Raji (cell line): ENCODE results near the gene HOXD11.

ENCODE experiments used
- POLR2A ChIP-seq: IDR thresholded peaks from 2 replicates; pipeline ENCODE4 v1.6.1; 2011; ENCODE audit warnings: low read depth, low read length, control low read depth; ENCODE audit not compliant: insufficient read depth

The HOXD11 gene

GRCh38 chr2:176105078-176105729, 1.9 kb upstream of the HOXD11 start:
- TF ChIP-seq POLR2A, result no peak

- TF ChIP-seq POLR2A, result no peak
Observed at GRCh38 chr2:176105730-176106580, 1.1 kb upstream of the HOXD11 start.

- TF ChIP-seq POLR2A, result no peak
Observed at GRCh38 chr2:176107731-176108181, 676 bp downstream of the HOXD11 start.

GRCh38 chr2:176109192-176109901, 2.3 kb downstream of the HOXD11 start:
- no peak for TF ChIP-seq POLR2A

GRCh38 chr2:176109946-176110345, 2.9 kb downstream of the HOXD11 start:
- TF ChIP-seq POLR2A, result no peak

GRCh38 chr2:176110415-176111308, 3.6 kb downstream of the HOXD11 start:
- no peak for TF ChIP-seq POLR2A

GRCh38 chr2:176111309-176111663, 4.2 kb downstream of the HOXD11 start:
- TF ChIP-seq POLR2A, result no peak

GRCh38 chr2:176111846-176112374, 4.8 kb downstream of the HOXD11 start:
- no peak for TF ChIP-seq POLR2A

GRCh38 chr2:176112375-176113302, 5.6 kb downstream of the HOXD11 start:
- no peak for TF ChIP-seq POLR2A

GRCh38 chr2:176114120-176114929, 7.2 kb downstream of the HOXD11 start:
- no peak for TF ChIP-seq POLR2A

GRCh38 chr2:176114930-176115625, 8.0 kb downstream of the HOXD11 start:
- no peak for TF ChIP-seq POLR2A
